Sigmoid colon (tissue), 7 donors: ENCODE results near the gene POLR2A. TPM values are rescaled to one million over a fixed set of nuclear protein-coding genes. Genes with fewer than 3 reads are reported as not detected.
A peak's percentile ranks its signal among the peaks of the same experiment; 100 is the strongest.

Source experiments
- DNase-seq: peaks from one replicate; pipeline ENCODE4 v3.0.0-alpha.2; 2019
- H3K27ac ChIP-seq, 4 donors: fragments of 200-600 bp; sonication (generic); one replicate each; pipeline ENCODE4 v1.5.1; 2016 to 2019; ENCODE audit warnings: mild to moderate bottlenecking in 1 of 4
- H3K27me3 ChIP-seq, 3 donors: fragments of 200-600 bp; sonication (generic); one replicate each; pipeline ENCODE4 v1.5.1; 2019; ENCODE audit warnings: mild to moderate bottlenecking in 1 of 3
- H3K36me3 ChIP-seq, 4 donors: fragments of 200-600 bp; sonication (generic); one replicate each; pipeline ENCODE4 v1.5.1; 2016 to 2019
- H3K4me1 ChIP-seq, 4 donors: fragments of 200-600 bp; sonication (generic); one replicate each; pipeline ENCODE4 v1.5.1; 2017 to 2019
- H3K4me3 ChIP-seq, 4 donors: fragments of 200-600 bp; sonication (generic); one replicate each; pipeline ENCODE4 v1.5.1; 2017 to 2019; ENCODE audit warnings: mild to moderate bottlenecking in 2 of 4, moderate library complexity in 1 of 4
- H3K9me3 ChIP-seq, 4 donors: fragments of 200-600 bp in 3 of 4; sonication (generic) in 3 of 4; one replicate each; pipeline versions ENCODE4 v1.5.1 to v1.6.1; 2013 to 2019
- CTCF ChIP-seq, 4 experiments: fragments of 450-650 bp in 3 of 4; fragments of 200-600 bp in 1 of 4; IDR thresholded peaks; one replicate each; pipeline ENCODE4 v1.5.1; 2016 to 2019; ENCODE audit warnings: antibody characterized with exemption in 4 of 4, mild to moderate bottlenecking in 3 of 4, moderate library complexity in 2 of 4
- EP300 ChIP-seq, 4 donors: sonication (generic); formaldehyde crosslinking; IDR thresholded peaks; one replicate each; pipeline ENCODE4 v1.6.1; 2017; ENCODE audit warnings: antibody characterized with exemption in 4 of 4
- POLR2A ChIP-seq, 2 donors: fragments of 450-650 bp; IDR thresholded peaks; one replicate each; pipeline ENCODE4 v1.6.1; 2016; ENCODE audit warnings: antibody characterized with exemption in 2 of 2, mild to moderate bottlenecking in 2 of 2, moderate library complexity in 2 of 2
- POLR2AphosphoS5 ChIP-seq, 4 donors: sonication (generic); formaldehyde crosslinking; IDR thresholded peaks; one replicate each; pipeline ENCODE4 v1.6.1; 2017; ENCODE audit warnings: antibody characterized with exemption in 4 of 4
- WGBS, 2 donors: extraction: QIAGEN DNeasy Blood & Tissue Kit; methylation state at CpG; one replicate each; pipeline ENCODE4 v1.1.7; 2013; 5-methylcytosine and 5-hydroxymethylcytosine counted together
- intact Hi-C: fragments of 100-400 bp; cut with DNase I; formaldehyde crosslinking; loops from one replicate; pipeline ENCODE4 v1.15.1; 2023
- polyA plus RNA-seq, 3 donors: library from polyadenylated mRNA; stranded (reverse); fragments of 200-250 nt; gene quantifications; one replicate each; pipeline ENCODE4 v1.2.3, GENCODE V29; 2013
- total RNA-seq, 4 donors: library from RNA; depleted of rRNA; stranded (reverse); fragments of >200 nt; gene quantifications; one replicate each; pipeline ENCODE4 v1.1.0, GENCODE V29; 2016
- donor health status: healthy with polysubstance abuse.
- donor health status: Bipolar disorder and iron deficiency.
- donor health status: healthy.

POLR2A gene
- total and polyA plus RNA-seq, 7 donors = 7.2 to 51.1 (median 31.4) TPM

GRCh38 chr17:7512824-7513540, 28.8 kb downstream of the POLR2A start:
- no peaks in the 10 kb centered on the region for H3K27me3 ChIP-seq
- H3K36me3 ChIP-seq = peaks cover 8 to 64% (median 48%) of the 10 kb centered on the region in 4 donors
- no peaks in the 10 kb centered on the region for H3K4me1 ChIP-seq
- TF ChIP-seq EP300 (IDR thresholded peaks at IDR 0.05) = no peak
- TF ChIP-seq POLR2A (IDR thresholded peaks at IDR 0.05) = no peak
- TF ChIP-seq CTCF (IDR thresholded peaks at IDR 0.05) = no peak
- TF ChIP-seq POLR2AphosphoS5 (IDR thresholded peaks at IDR 0.05) = no peak
- no peak overlapping the region for H3K27ac ChIP-seq
- intact Hi-C loops = loop anchor here (10.0 kb wide), 1 partner anchor 172 kb away; the partner anchor contains the start of genes TP53 and WRAP53
- WGBS, 2 donors = 90 to 92% methylated on average over 20 of the region's 20 CpGs
- no peaks in the 10 kb centered on the region for H3K9me3 ChIP-seq
- no peak overlapping the region for H3K4me3 ChIP-seq
- DNase-seq = no peak

DNA sequence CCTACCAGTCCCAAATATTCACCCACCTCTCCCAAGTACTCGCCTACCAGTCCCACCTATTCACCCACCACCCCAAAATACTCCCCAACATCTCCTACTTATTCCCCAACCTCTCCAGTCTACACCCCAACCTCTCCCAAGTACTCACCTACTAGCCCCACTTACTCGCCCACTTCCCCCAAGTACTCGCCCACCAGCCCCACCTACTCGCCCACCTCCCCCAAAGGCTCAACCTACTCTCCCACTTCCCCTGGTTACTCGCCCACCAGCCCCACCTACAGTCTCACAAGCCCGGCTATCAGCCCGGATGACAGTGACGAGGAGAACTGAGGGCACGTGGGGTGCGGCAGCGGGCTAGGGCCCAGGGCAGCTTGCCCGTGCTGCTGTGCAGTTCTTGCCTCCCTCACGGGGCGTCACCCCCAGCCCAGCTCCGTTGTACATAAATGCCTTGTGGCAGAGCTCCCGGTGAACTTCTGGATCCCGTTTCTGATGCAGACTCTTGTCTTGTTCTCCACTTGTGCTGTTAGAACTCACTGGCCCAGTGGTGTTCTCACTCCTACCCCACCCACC, 29.8 kb downstream of the POLR2A start:
- intact Hi-C loops = loop anchor here (1.0 to 10.0 kb wide), 3 partner anchors 47 to 171 kb away; partner anchors contain the start of genes SENP3, TP53 and WRAP53
- Histone ChIP-seq H3K4me3 (no peak overlapping the region), H3K36me3 (peaks cover 7 to 54% (median 39%) of the 10 kb centered on the region in 4 donors), H3K27me3 (no peaks in the 10 kb centered on the region), H3K4me1 (no peaks in the 10 kb centered on the region), H3K9me3 (no peaks in the 10 kb centered on the region), H3K27ac (no peak overlapping the region)
- DNase-seq = no peak
- TF ChIP-seq POLR2A (IDR thresholded peaks at IDR 0.05) (no peak), CTCF (IDR thresholded peaks at IDR 0.05) (no peak)
- 82% methylated on average over 17 of the region's 17 CpGs for WGBS, 2 donors

GRCh38 chr17:7515911-7516610, 31.9 kb downstream of the POLR2A start:
- H3K4me3 ChIP-seq = no peak overlapping the region

GRCh38 chr17:7523033-7523432, 38.9 kb downstream of the POLR2A start:
- no peak for TF ChIP-seq POLR2A (IDR thresholded peaks at IDR 0.05)
- no peak for TF ChIP-seq POLR2AphosphoS5 (IDR thresholded peaks at IDR 0.05)
- TF ChIP-seq CTCF (IDR thresholded peaks at IDR 0.05) = peak; percentile 19 to 36 (median 31)
- no peak for TF ChIP-seq EP300 (IDR thresholded peaks at IDR 0.05)
- Histone ChIP-seq H3K4me1 (no peaks in the 10 kb centered on the region), H3K36me3 (no peaks in the 10 kb centered on the region), H3K4me3 (no peak overlapping the region), H3K27ac (no peak overlapping the region), H3K27me3 (no peaks in the 10 kb centered on the region), H3K9me3 (no peaks in the 10 kb centered on the region)
- intact Hi-C loops = no loop called here
- no peak for DNase-seq
- 47 to 51% methylated on average over 10 of the region's 10 CpGs for WGBS, 2 donors

More at GRCh38 chr17:7515911-7516610, 31.9 kb downstream of the POLR2A start:
- Histone ChIP-seq H3K27ac (no peak overlapping the region), H3K36me3 (peaks cover 0 to 33% (median 25%) of the 10 kb centered on the region in 4 donors), H3K4me1 (no peaks in the 10 kb centered on the region), H3K9me3 (no peaks in the 10 kb centered on the region), H3K27me3 (no peaks in the 10 kb centered on the region)
- DNase-seq = no peak
- WGBS, 2 donors = 75 to 84% methylated on average over 13 of the region's 13 CpGs
- intact Hi-C loops = loop anchor here (2.0 to 10.0 kb wide), 2 partner anchors 73 to 169 kb away; partner anchors contain the start of genes TP53 and WRAP53
- no peak for TF ChIP-seq EP300 (IDR thresholded peaks at IDR 0.05)
- TF ChIP-seq CTCF (IDR thresholded peaks at IDR 0.05) = no peak
- no peak for TF ChIP-seq POLR2A (IDR thresholded peaks at IDR 0.05)
- TF ChIP-seq POLR2AphosphoS5 (IDR thresholded peaks at IDR 0.05) = no peak
